DLD1 (cell line): ENCODE results near the gene ITPA.

Experiments used
- in situ Hi-C: cut with HindIII; loops from 2 replicates; pipeline ENCODE4 v1.10.0; 2017; ENCODE audit warnings: low sequenced_read_pairs

ITPA gene

GRCh38 chr20:3243718-3244358, 34.5 kb downstream of the ITPA start:
- in situ Hi-C loops, result no loop called here

- in situ Hi-C loops, result no loop called here
Observed at GRCh38 chr20:3244613-3245012, 35.3 kb downstream of the ITPA start.

- in situ Hi-C loops, result no loop called here
Observed at GRCh38 chr20:3245156-3245555, 35.9 kb downstream of the ITPA start.

GRCh38 chr20:3245711-3246110, 36.4 kb downstream of the ITPA start:
- in situ Hi-C loops, result no loop called here

GRCh38 chr20:3246682-3247081, 37.4 kb downstream of the ITPA start:
- in situ Hi-C loops, result no loop called here

- in situ Hi-C loops, result no loop called here
Observed at GRCh38 chr20:3247638-3248037, 38.3 kb downstream of the ITPA start.

DNA sequence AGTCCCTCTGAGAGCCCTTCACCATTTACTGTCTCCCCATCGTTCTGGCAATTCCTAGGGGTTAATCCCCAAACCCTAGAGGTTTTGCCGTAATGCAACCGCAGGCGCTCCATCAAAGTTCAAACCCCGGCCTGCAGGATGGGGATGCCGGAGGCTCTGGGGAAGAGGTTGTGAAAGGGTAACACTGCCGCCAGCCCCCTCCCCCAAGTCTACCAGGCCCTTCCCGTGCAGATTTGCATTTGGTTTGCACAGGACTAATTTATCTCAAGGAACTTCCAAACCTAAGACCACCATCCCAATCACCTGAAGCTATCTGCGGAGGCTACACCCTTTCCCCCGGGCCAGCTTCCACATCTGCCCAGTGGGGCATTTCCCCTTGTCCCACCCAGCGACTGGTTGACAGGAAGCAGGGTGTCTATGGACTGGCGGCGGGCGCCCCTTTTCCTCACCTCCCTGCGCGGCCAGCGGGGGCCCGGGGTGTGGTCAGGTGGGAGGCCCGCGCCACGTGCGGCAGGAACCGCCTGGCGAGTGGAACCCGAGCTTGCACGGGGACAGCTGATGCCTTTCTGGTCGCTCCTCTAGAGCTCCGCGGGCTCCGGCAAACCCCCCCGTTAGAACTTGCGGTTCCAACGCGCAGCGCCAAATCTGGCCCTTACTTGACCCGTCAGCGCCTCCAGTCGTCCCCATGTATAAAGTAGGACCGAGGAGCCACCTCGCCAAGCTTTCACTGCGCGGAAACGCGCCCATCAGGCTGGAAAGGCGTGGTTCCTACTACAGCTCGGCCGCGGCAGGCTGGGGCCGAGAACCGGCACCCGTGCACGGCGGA, 39.1 kb downstream of the ITPA start:
- in situ Hi-C loops, result no loop called here

- in situ Hi-C loops, result no loop called here
Observed at GRCh38 chr20:3248993-3249347, 39.7 kb downstream of the ITPA start.

GRCh38 chr20:3250091-3250504, 40.8 kb downstream of the ITPA start:
- in situ Hi-C loops, result no loop called here

DNA sequence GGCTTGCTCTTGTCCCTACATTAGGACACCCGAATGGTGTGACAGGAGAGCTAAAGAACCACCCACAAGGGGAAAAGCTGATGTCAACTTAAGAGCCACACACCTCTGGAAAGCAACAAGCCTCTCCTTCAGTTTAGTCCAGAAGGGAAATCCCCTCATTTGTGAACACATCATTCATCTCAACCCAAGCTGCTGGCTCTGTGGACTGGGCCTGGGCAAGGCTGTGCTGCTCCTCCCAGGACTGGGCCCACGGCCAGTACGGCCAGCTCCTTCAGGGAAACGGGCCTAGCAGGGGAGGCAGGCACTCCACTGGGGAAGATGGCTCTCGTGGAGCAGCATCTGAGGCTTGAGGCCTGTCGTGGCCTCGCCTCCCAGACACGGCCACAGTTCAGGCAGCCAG, 42.5 kb downstream of the ITPA start:
- in situ Hi-C loops, result no loop called here

- in situ Hi-C loops, result no loop called here
Observed at GRCh38 chr20:3255728-3256127, 46.4 kb downstream of the ITPA start.

DNA sequence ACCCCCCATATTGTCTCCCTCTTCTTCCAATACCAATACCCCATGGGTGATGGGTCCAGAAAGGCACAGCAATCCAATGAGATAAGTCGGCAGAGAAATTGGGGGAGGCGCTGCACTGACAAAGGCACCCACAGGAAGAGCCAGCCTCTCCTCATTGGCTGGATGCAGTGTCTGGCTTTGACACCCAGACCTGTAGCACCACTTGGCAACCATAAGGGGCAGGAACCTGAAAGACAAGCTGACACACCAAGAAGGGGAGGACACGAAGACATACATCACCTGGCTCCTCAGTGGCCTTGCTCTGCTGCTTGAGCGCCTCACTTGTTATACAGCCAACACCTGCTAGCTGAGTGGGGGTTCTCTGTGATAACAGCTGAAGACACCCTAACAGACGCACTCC, 49.1 kb downstream of the ITPA start:
- in situ Hi-C loops, result no loop called here

- in situ Hi-C loops, result no loop called here
Observed at GRCh38 chr20:3262566-3262965, 53.3 kb downstream of the ITPA start.

DNA sequence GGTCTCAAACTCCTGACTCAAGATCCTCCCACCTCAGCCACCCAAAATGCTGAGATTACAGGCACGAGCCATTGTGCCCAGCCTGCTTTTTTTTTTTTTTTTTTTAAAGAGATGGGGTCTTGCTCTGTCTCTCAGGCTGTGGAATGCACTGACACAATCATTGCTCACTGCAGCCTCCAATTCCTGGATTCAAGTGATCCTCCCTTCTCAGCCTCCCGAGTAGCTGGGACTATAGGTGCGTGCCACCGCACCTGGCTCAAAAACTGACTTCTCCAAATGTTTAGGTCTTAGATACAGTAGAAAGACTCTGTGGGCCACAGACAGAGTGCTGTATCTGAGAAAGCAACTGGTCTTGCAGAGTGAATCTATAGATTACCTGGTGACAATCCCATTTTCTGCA, 60.8 kb downstream of the ITPA start:
- in situ Hi-C loops, result loop anchor here (10.0 kb wide), 1 partner anchor 185 kb away; the partner anchor contains the start of gene AVP

DNA sequence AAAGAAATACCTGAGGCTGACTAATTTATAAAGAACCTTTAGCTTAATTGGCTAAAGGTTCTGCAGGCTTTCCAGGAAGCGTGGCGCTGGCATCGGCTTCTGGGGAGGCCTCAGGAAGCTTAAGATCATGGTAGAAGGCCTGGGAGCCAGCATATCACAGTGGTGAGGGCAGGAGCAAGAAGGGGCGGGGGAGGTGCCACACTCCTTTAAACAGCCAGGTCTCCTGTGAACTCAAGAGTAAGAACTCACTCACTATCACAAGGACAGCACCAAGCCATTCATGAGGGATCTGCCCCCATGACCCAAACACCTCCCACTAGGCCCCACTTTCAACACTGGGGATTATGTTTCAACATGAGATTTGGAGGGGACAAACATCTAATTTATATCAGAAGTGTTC, 64.1 kb downstream of the ITPA start:
- in situ Hi-C loops, result loop anchor here (10.0 kb wide), 1 partner anchor 189 kb away; the partner anchor contains the start of gene AVP
